Measurements from ENCODE around the gene OR4C13.
"Not testable (repeated sequence)": the region's sequence is repeated elsewhere in the genome, so short reads cannot be mapped to it uniquely, and the experiment has no call there.

The OR4C13 gene

GRCh38 chr11:49952091-49952490, at the start of gene OR4C13:
Gene OR4C13 (plus strand): TSS chr11:49952391. CDS start chr11:49952423, 32 bp downstream.
- DNase-seq (ENCODE audit: low read depth in 2 of 2) = no peak

GRCh38 chr11:49911516-49911915, 40.7 kb upstream of the OR4C13 start:
- not testable (repeated sequence) for DNase-seq (ENCODE audit: low read depth in 2 of 2)

- DNase-seq (ENCODE audit: low read depth in 2 of 2) = not testable (repeated sequence)
Observed at GRCh38 chr11:49948701-49949100, 3.5 kb upstream of the OR4C13 start.

- not testable (repeated sequence) for DNase-seq (ENCODE audit: low read depth in 2 of 2)
Observed at GRCh38 chr11:49973439-49973838, 21.2 kb downstream of the OR4C13 start.

- not testable (repeated sequence) for DNase-seq (ENCODE audit: low read depth in 2 of 2)
Observed at GRCh38 chr11:49982435-49982834, 30.2 kb downstream of the OR4C13 start, which contains the start of gene OR4C12. Gene OR4C12 (minus strand): TSS chr11:49982535. CDS start chr11:49982501, 34 bp downstream.

GRCh38 chr11:49995565-49995964, 43.4 kb downstream of the OR4C13 start:
- DNase-seq (ENCODE audit: low read depth in 2 of 2) = no peak

Data from activated CD8-positive, alpha-beta memory T cell treated with anti-CD3 and anti-CD28 coated beads for 4 hours (primary cell).